ENCODE measurements around the gene TBL3. TPM values are rescaled to one million over a fixed set of nuclear protein-coding genes. Genes with fewer than 3 reads are reported as not detected.
A peak's percentile ranks its signal among the peaks of the same experiment; 100 is the strongest.

Gene TBL3
- total and polyA plus RNA-seq, 9 of the 15 experiments (the other 6 are each of a cell fraction or from before 2014, with no cell fraction given) = 0.97 to 117 (median 24.5) TPM

DNA sequence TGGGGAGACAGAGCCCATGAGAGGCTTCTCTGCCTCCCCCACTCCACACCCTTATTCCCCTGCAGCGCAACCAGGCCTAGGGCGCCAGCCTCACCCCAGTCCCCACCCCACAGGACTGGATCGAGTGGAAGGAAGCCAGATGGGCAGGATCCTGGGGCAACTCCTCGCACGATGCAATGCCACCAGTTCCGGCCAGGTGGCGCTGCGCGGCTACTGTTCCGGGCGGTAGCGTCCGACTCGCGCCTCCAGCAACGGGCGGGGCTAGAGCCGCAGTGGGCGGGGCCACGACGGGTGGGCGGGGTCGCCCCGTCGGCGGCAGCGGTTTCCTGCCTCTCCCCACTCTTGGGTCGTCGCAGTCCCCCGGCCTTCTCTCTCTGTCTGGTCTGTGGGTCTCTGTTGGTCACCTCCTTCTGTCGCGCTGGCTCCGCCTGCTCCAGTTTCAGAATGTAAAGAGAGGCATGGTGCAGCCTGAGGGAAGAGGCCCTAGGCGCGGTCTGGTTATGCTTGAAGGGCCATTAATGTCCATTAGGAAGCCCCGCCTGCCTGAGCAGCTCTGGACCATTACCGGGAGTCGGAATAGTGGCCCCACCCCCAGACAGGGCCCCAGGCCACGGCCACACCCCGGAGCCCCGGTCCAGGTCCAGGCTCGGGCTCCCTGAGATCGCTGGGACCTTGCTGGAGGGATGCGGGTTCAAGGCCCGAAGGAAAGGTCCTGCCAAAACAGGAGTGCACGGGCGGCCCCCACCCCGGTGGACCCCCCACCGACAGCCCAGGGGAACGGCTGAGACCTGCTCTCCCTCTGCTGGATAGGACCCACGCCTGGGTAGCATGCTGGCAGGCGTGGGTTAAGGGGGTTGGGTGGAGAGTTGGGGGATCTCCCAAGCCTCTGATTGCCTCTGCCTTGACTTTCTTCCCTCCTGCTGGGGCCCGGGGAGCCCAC is 51.5 kb downstream of the TBL3 start (continued):
- TF ChIP-seq TCF15 (CRISPR knock-in tag; IDR thresholded peaks at IDR 0.05) (no peak), GATA2 (CRISPR knock-in tag; IDR thresholded peaks at IDR 0.05) (no peak), THAP12 (CRISPR knock-in tag; IDR thresholded peaks at IDR 0.05) (no peak), GMEB1 (CRISPR knock-in tag; IDR thresholded peaks at IDR 0.05) (no peak), ZNF408 (CRISPR knock-in tag; IDR thresholded peaks at IDR 0.05; ENCODE audit: low read depth) (no peak), CHD1 (IDR thresholded peaks at IDR 0.05; ENCODE audit: low read length) (no peak), RBM15 (IDR thresholded peaks at IDR 0.05; ENCODE audit: insufficient read depth, low read length) (no peak), CBX5 (IDR thresholded peaks at IDR 0.05; ENCODE audit: borderline replicate concordance, low read depth) (no peak), MTA3 (IDR thresholded peaks at IDR 0.05; ENCODE audit: borderline replicate concordance) (0 out of 2 replicates have a peak, but pooled peaks have one; percentile 25), ZNF324 (CRISPR knock-in tag; IDR thresholded peaks at IDR 0.05) (no peak), ZNF77 (CRISPR knock-in tag; IDR thresholded peaks at IDR 0.05) (no peak), GTF2F1 (IDR thresholded peaks at IDR 0.05; ENCODE audit: low read depth, low read length) (no peak), KLF13 (tag; IDR thresholded peaks at IDR 0.05; ENCODE audit: borderline replicate concordance, low read depth) (0 out of 2 replicates have a peak, but pooled peaks have one; percentile 32)
- TF ChIP-seq, protein P1, sequence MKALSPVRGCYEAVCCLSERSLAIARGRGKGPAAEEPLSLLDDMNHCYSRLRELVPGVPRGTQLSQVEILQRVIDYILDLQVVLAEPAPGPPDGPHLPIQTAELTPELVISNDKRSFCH (CRISPR knock-in tag; IDR thresholded peaks at IDR 0.05) = no peak
- TF ChIP-seq, protein P1 (tag; IDR thresholded peaks at IDR 0.05) = no peak
- TF ChIP-seq, protein P2, sequence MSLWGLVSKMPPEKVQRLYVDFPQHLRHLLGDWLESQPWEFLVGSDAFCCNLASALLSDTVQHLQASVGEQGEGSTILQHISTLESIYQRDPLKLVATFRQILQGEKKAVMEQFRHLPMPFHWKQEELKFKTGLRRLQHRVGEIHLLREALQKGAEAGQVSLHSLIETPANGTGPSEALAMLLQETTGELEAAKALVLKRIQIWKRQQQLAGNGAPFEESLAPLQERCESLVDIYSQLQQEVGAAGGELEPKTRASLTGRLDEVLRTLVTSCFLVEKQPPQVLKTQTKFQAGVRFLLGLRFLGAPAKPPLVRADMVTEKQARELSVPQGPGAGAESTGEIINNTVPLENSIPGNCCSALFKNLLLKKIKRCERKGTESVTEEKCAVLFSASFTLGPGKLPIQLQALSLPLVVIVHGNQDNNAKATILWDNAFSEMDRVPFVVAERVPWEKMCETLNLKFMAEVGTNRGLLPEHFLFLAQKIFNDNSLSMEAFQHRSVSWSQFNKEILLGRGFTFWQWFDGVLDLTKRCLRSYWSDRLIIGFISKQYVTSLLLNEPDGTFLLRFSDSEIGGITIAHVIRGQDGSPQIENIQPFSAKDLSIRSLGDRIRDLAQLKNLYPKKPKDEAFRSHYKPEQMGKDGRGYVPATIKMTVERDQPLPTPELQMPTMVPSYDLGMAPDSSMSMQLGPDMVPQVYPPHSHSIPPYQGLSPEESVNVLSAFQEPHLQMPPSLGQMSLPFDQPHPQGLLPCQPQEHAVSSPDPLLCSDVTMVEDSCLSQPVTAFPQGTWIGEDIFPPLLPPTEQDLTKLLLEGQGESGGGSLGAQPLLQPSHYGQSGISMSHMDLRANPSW (CRISPR knock-in tag; IDR thresholded peaks at IDR 0.05) = no peak
- TF ChIP-seq, protein P3, sequence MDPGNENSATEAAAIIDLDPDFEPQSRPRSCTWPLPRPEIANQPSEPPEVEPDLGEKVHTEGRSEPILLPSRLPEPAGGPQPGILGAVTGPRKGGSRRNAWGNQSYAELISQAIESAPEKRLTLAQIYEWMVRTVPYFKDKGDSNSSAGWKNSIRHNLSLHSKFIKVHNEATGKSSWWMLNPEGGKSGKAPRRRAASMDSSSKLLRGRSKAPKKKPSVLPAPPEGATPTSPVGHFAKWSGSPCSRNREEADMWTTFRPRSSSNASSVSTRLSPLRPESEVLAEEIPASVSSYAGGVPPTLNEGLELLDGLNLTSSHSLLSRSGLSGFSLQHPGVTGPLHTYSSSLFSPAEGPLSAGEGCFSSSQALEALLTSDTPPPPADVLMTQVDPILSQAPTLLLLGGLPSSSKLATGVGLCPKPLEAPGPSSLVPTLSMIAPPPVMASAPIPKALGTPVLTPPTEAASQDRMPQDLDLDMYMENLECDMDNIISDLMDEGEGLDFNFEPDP (CRISPR knock-in tag; IDR thresholded peaks at IDR 0.05) = no peak
